Suprapubic skin (tissue), 4 donors: Measurements from ENCODE around the gene GRID1. TPM values are rescaled to one million over a fixed set of nuclear protein-coding genes. Genes with fewer than 3 reads are reported as not detected.

Experiments
- DNase-seq, 2 donors: peaks; one replicate each; pipeline ENCODE4 v3.0.0-alpha.2; 2019; ENCODE audit warnings: low spot score in 2 of 2
- H3K27ac ChIP-seq: fragments of 200-600 bp; sonication (generic); one replicate; pipeline ENCODE4 v1.5.1; 2019
- H3K27me3 ChIP-seq: fragments of 200-600 bp; sonication (generic); one replicate; pipeline ENCODE4 v1.5.1; 2019
- H3K36me3 ChIP-seq: fragments of 200-600 bp; sonication (generic); one replicate; pipeline ENCODE4 v1.5.1; 2019
- H3K4me1 ChIP-seq: fragments of 200-600 bp; sonication (generic); one replicate; pipeline ENCODE4 v1.5.1; 2019
- H3K4me3 ChIP-seq: fragments of 200-600 bp; sonication (generic); one replicate; pipeline ENCODE4 v1.5.1; 2019; ENCODE audit warnings: mild to moderate bottlenecking
- H3K9me3 ChIP-seq: fragments of 200-600 bp; sonication (generic); one replicate; pipeline ENCODE4 v1.5.1; 2019
- EP300 ChIP-seq: sonication (generic); formaldehyde crosslinking; IDR thresholded peaks from one replicate; pipeline ENCODE4 v1.6.1; 2017; ENCODE audit warnings: antibody characterized with exemption
- POLR2A ChIP-seq, 2 donors: fragments of 450-650 bp; IDR thresholded peaks; one replicate each; pipeline ENCODE4 v1.6.1; 2017; ENCODE audit warnings: antibody characterized with exemption in 2 of 2, mild to moderate bottlenecking in 2 of 2, moderate library complexity in 2 of 2
- POLR2AphosphoS5 ChIP-seq, 3 donors: sonication (generic); formaldehyde crosslinking; IDR thresholded peaks; one replicate each; pipeline ENCODE4 v1.6.1; 2017; ENCODE audit warnings: antibody characterized with exemption in 3 of 3
- WGBS: methylation state at CpG from one replicate; pipeline ENCODE4 v1.1.5; 2018; 5-methylcytosine and 5-hydroxymethylcytosine counted together
- total RNA-seq, 4 donors: library from RNA; depleted of rRNA; stranded (reverse); fragments of >200 nt; gene quantifications; one replicate each; pipeline ENCODE4 v1.1.0, GENCODE V29; 2016
- TF ChIP-seq, protein P1 (sequence below), 2 donors: fragments of 200-600 bp in 1 of 2; fragments of 450-650 bp in 1 of 2; sonication (generic) in 1 of 2; IDR thresholded peaks; one replicate each; pipeline ENCODE4 v1.5.1; 2016 to 2019; ENCODE audit warnings: antibody characterized with exemption in 2 of 2, mild to moderate bottlenecking in 1 of 2, moderate library complexity in 1 of 2

GRID1 gene
- total RNA-seq, 4 donors from 2014 or later, result 1.8 to 3.1 (median 2.4) TPM

DNA sequence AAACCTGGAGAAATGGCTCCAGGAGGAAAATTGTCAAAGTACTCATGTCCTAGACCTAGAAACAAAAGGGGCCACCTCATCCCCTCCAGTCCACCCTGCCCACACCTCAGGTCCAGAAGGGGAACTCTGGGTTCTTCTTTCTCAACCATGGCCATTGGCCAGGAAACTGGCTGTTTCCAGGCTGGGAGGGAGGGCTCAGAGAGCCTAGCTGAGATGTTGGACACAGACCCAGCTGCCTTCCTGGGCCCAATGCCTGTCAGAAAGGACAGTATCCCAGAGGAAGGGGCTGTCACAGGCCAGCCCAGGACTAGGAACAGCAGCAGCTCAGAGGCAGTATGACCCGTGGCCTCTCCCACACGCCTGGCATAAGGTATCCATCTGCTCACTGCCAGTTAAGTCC lies 9.6 kb downstream of the GRID1 start:
- Histone ChIP-seq H3K4me3 (no peak overlapping the region), H3K27ac (no peak overlapping the region), H3K4me1 (peaks cover 3% of the 10 kb centered on the region), H3K27me3 (no peaks in the 10 kb centered on the region), H3K9me3 (no peaks in the 10 kb centered on the region), H3K36me3 (no peaks in the 10 kb centered on the region)
- peak in 1 of 2 donors; percentile 38 for DNase-seq
- TF ChIP-seq, protein P1, sequence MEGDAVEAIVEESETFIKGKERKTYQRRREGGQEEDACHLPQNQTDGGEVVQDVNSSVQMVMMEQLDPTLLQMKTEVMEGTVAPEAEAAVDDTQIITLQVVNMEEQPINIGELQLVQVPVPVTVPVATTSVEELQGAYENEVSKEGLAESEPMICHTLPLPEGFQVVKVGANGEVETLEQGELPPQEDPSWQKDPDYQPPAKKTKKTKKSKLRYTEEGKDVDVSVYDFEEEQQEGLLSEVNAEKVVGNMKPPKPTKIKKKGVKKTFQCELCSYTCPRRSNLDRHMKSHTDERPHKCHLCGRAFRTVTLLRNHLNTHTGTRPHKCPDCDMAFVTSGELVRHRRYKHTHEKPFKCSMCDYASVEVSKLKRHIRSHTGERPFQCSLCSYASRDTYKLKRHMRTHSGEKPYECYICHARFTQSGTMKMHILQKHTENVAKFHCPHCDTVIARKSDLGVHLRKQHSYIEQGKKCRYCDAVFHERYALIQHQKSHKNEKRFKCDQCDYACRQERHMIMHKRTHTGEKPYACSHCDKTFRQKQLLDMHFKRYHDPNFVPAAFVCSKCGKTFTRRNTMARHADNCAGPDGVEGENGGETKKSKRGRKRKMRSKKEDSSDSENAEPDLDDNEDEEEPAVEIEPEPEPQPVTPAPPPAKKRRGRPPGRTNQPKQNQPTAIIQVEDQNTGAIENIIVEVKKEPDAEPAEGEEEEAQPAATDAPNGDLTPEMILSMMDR (IDR thresholded peaks at IDR 0.05), result no peak
- TF ChIP-seq POLR2A (IDR thresholded peaks at IDR 0.05), result no peak
- no peak for TF ChIP-seq POLR2AphosphoS5 (IDR thresholded peaks at IDR 0.05)
- no peak for TF ChIP-seq EP300
- WGBS, result 86% methylated on average over 2 of the region's 2 CpGs

DNA sequence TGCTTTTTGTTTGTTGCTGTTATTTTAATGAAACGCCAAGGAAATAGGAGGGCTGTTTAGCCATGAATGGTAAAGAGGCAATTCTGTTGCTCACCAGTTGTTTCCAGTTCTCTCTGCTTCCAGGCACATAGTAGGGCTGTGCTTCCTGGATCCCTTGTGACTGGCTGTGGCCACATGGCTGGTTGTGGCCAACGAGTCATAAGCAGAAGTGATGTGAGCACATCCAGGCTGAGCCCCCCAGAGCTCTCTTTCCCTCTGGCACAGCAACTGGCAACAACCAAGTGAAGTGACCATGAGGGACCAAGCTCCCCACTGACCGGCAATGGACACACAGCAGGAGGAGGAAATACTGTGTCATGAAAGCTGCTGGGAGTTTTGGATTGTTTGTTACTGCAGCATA lies 10.3 kb downstream of the GRID1 start:
- no peak for DNase-seq
- Histone ChIP-seq H3K9me3 (no peaks in the 10 kb centered on the region), H3K4me3 (no peak overlapping the region), H3K27ac (no peak overlapping the region), H3K27me3 (no peaks in the 10 kb centered on the region), H3K36me3 (no peaks in the 10 kb centered on the region), H3K4me1 (peaks cover 2% of the 10 kb centered on the region)
- TF ChIP-seq POLR2A (IDR thresholded peaks at IDR 0.05) (no peak), POLR2AphosphoS5 (IDR thresholded peaks at IDR 0.05) (no peak), EP300 (no peak)
- TF ChIP-seq, protein P1 (IDR thresholded peaks at IDR 0.05), result no peak
- 91% methylated on average over 3 of the region's 3 CpGs for WGBS

DNA sequence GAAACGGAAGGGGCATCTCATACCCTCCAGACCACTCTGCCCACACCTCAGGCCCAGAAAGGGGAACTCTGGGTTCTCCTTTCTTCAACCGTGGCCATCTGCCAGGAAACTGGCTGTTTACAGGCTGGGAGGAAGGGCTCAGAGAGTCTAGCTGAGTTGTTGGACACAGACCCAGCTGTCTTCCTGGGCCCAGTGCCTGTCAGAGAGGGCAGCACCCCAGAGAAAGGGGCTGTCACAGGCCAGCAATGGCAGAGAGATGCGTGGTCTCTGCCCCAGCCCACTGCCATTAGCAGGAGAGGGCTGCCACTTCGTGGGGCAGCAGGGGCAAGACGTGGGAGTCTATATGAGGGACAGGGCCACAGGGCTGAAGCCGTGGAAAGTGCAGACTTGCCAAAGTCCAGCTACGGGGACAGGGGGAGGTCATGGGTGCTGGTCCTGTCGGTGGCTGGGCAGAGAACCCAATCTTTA lies 11.0 kb downstream of the GRID1 start:
- 62% methylated on average over 6 of the region's 8 CpGs for WGBS
- Histone ChIP-seq H3K36me3 (no peaks in the 10 kb centered on the region), H3K9me3 (no peaks in the 10 kb centered on the region), H3K27me3 (no peaks in the 10 kb centered on the region), H3K4me3 (no peak overlapping the region), H3K4me1 (no peaks in the 10 kb centered on the region), H3K27ac (no peak overlapping the region)
- TF ChIP-seq, protein P1 (IDR thresholded peaks at IDR 0.05), result no peak
- no peak for TF ChIP-seq POLR2A (IDR thresholded peaks at IDR 0.05)
- no peak for TF ChIP-seq POLR2AphosphoS5 (IDR thresholded peaks at IDR 0.05)
- no peak for TF ChIP-seq EP300
- DNase-seq, result no peak

DNA sequence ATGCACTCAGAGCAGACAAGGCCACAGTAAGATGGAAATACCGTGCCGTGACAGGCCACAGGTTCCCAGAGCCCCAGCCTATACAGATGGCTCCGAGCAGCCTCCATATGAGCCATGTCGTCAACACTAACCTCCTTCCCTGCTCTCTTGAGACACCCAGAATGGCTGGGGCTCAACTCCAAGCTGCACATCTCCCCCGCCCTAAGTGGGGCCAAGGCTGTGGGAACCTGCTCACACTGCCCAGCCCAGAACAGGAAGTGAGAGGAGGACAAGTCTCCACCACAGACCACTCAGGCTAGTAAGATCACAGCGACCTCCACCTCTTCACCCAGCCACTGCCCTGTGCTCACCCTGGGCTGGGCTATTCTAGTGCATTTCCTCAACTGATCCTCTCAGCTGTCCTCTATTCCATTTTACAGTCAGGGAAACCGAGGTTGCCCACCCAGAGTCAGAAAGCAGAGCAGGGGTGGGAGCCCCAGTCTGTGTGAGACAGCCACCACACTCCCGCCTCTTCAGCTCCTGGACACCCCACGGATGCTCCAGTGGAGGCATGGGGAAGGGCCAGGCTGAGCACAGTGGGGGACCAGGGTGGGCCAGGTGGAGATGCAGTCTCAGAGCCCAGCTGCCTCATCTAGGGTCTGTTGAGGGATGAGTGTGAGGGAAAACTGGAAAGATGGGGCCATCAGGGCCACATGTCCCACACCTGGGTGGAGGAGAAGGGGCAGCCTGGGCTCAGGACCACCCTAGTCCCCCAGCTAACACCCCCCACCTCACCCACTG lies 11.6 kb downstream of the GRID1 start:
- TF ChIP-seq POLR2A (IDR thresholded peaks at IDR 0.05) (no peak), POLR2AphosphoS5 (IDR thresholded peaks at IDR 0.05) (no peak), EP300 (no peak)
- TF ChIP-seq, protein P1 (IDR thresholded peaks at IDR 0.05), result no peak
- H3K4me1 ChIP-seq, result no peaks in the 10 kb centered on the region
- no peak overlapping the region for H3K27ac ChIP-seq
- H3K36me3 ChIP-seq, result no peaks in the 10 kb centered on the region
- 83% methylated on average over 7 of the region's 9 CpGs for WGBS
- no peak overlapping the region for H3K4me3 ChIP-seq
- DNase-seq, result no peak
- no peaks in the 10 kb centered on the region for H3K9me3 ChIP-seq
- H3K27me3 ChIP-seq, result no peaks in the 10 kb centered on the region
